Measurements from ENCODE around the gene KCNJ9. TPM values are rescaled to one million over a fixed set of nuclear protein-coding genes. Genes with fewer than 3 reads are reported as not detected.
A peak's percentile ranks its signal among the peaks of the same experiment; 100 is the strongest.

Gene KCNJ9
- total RNA-seq, 1 experiment from 2014 or later = 0.09 TPM

GRCh38 chr1:160117709-160118183, 36.4 kb downstream of the KCNJ9 start:
- no peaks in the 10 kb centered on the region for H3K79me2 ChIP-seq (ENCODE audit: insufficient read depth, low read length)
- H3K4me1 Mint-ChIP-seq = peaks cover 57 to 64% of the 10 kb centered on the region in 2 experiments
- no peak overlapping the region for H3K23ac ChIP-seq (ENCODE audit: insufficient read length, low read depth, low read length)
- H4K20me1 ChIP-seq (ENCODE audit: control insufficient read depth, insufficient read depth, insufficient read length) = no peaks in the 10 kb centered on the region
- H3K27me3 Mint-ChIP-seq (ENCODE audit: low read depth) = no peaks in the 10 kb centered on the region; the same call in none of the 2 replicates
- H2BK12ac ChIP-seq (ENCODE audit: insufficient read length, low read depth, low read length) = no peak overlapping the region
- H4K5ac ChIP-seq (ENCODE audit: insufficient read length, low read depth, low read length) = no peak overlapping the region
- H4K91ac ChIP-seq (ENCODE audit: insufficient read length, low read depth, low read length) = no peak overlapping the region
- no peak overlapping the region for H3K9ac ChIP-seq (ENCODE audit: extremely low read depth, insufficient read length, low read length)
- H3K79me1 ChIP-seq (ENCODE audit: insufficient read depth, low read depth, low read length, poor library complexity, severe bottlenecking) = no peaks in the 10 kb centered on the region
- no peaks in the 10 kb centered on the region for H3K23me2 ChIP-seq (ENCODE audit: insufficient read length, low read depth, low read length, poor library complexity, severe bottlenecking)
- no peaks in the 10 kb centered on the region for H3K9me3 ChIP-seq (ENCODE audit: control insufficient read depth, low read depth, low read length)
- no peak for TF ChIP-seq CTCF (conservative IDR thresholded peaks at IDR 0.05)
- no peak overlapping the region for H2AFZ ChIP-seq (ENCODE audit: low read length)
- peaks cover 12% of the 10 kb centered on the region; the same call in 1 of the 2 replicates for H3K4me1 ChIP-seq (ENCODE audit: insufficient read depth, low read length)
- no peak overlapping the region for H2BK5ac ChIP-seq (ENCODE audit: insufficient read length, low read length)
- peaks cover 0 to 31% (median 6%) of the 10 kb centered on the region in 3 experiments; a peak in 5 of 7 replicates for H3K36me3 Mint-ChIP-seq (ENCODE audit: insufficient read depth in 1 of 3, low read depth in 3 of 3)
- no peak overlapping the region for H3K56ac ChIP-seq (ENCODE audit: insufficient read length, low read depth, low read length)
- no CpG with 5 or more reads among the region's 8 CpGs for WGBS (ENCODE audit: extremely low coverage, insufficient read length, low lambda C conversion rate)
- no peak overlapping the region for H2BK120ac ChIP-seq (ENCODE audit: low read depth, low read length, poor library complexity, severe bottlenecking)
- H3K4me3 Mint-ChIP-seq = peak overlapping the region in 1 of 2 experiments; percentile 90; a peak in 2 of 5 replicates
- no peak overlapping the region for H4K8ac ChIP-seq (replicated peaks; ENCODE audit: insufficient read length, low read depth, low read length)
- no peak for DNase-seq
- no peak overlapping the region for H3T11ph ChIP-seq (ENCODE audit: low read length)
- H3K18ac ChIP-seq (ENCODE audit: insufficient read length, low read depth, low read length) = no peak overlapping the region
- no peak overlapping the region for H3K27ac ChIP-seq (ENCODE audit: insufficient read length, low read depth, low read length)
- no peak overlapping the region for H3K4ac ChIP-seq (ENCODE audit: low read depth, low read length)
- no peak overlapping the region for H2BK15ac ChIP-seq (ENCODE audit: low read depth, low read length)
- no peaks in the 10 kb centered on the region for H3K9me3 Mint-ChIP-seq
- peak overlapping the region in 1 of 3 experiments; percentile 70; a peak in 1 of 7 replicates for H3K27ac Mint-ChIP-seq
- peak overlapping the region; percentile 52; the same call in 1 of the 2 replicates for H3K14ac ChIP-seq (ENCODE audit: insufficient read depth, low read length)
- no peak overlapping the region for H3K4me2 ChIP-seq (ENCODE audit: insufficient read depth, insufficient read length, low read length)
- H2BK20ac ChIP-seq (ENCODE audit: low read depth, low read length, poor library complexity, severe bottlenecking) = no peak overlapping the region
- no peaks in the 10 kb centered on the region for H3K27me3 ChIP-seq (ENCODE audit: insufficient read depth, low read length)
- no peak overlapping the region for H2AK5ac ChIP-seq (ENCODE audit: insufficient read length, low read length)
